ENCODE data around the gene NGF.

GRCh38 chr1:115265099-115265498 is 73.0 kb downstream of the NGF start:
- TF ChIP-seq CTCF (IDR thresholded peaks at IDR 0.05; ENCODE audit: poor library complexity), result no peak
- no peak for TF ChIP-seq EZH2 (IDR thresholded peaks at IDR 0.05; ENCODE audit: borderline replicate concordance)
- no peak for TF ChIP-seq EZH2phosphoT487 (IDR thresholded peaks at IDR 0.05; ENCODE audit: low read depth, severe bottlenecking, unreplicated experiment)
